HG03039 (cell line): Measurements from ENCODE around the gene CUTA.
"Not testable (repeated sequence)": the region's sequence is repeated elsewhere in the genome, so short reads cannot be mapped to it uniquely, and the experiment has no call there.

Source experiments
- ATAC-seq: cut with Tn5 transposase; IDR thresholded peaks from one replicate; pipeline ENCODE4 v1.9.1; 2021; ENCODE audit warnings: mild to moderate bottlenecking, moderate library complexity; ENCODE audit not compliant: unreplicated experiment

CUTA gene

GRCh38 chr6:33373960-33374910, 43.7 kb downstream of the CUTA start:
- ATAC-seq = no peak

GRCh38 chr6:33372526-33373123, 45.3 kb downstream of the CUTA start:
- ATAC-seq = no peak

- not testable (repeated sequence) for ATAC-seq
These were observed 46.0 kb downstream of the CUTA start for GRCh38 chr6:33371901-33372300.

- ATAC-seq = not testable (repeated sequence)
These were observed 50.2 kb downstream of the CUTA start for GRCh38 chr6:33367715-33368025.

GRCh38 chr6:33367009-33367714, 50.7 kb downstream of the CUTA start:
- no peak for ATAC-seq
